Uterus (tissue), 2 donors: ENCODE data around the gene TAF5L.

Experiments used
- CTCF ChIP-seq, 4 experiments: fragments of 200-600 bp in 2 of 4; fragments of 450-650 bp in 2 of 4; sonication (generic) in 2 of 4; IDR thresholded peaks; one replicate each; pipeline ENCODE4 v1.5.1; 2016 to 2019; ENCODE audit warnings: antibody characterized with exemption in 4 of 4, mild to moderate bottlenecking in 2 of 4, moderate library complexity in 1 of 4
- POLR2A ChIP-seq, 2 donors: fragments of 450-650 bp; IDR thresholded peaks; one replicate each; pipeline ENCODE4 v1.6.1; 2016; ENCODE audit warnings: antibody characterized with exemption in 2 of 2, mild to moderate bottlenecking in 1 of 2, moderate library complexity in 1 of 2

- TF ChIP-seq CTCF (IDR thresholded peaks at IDR 0.05) (no peak), POLR2A (IDR thresholded peaks at IDR 0.05) (no peak)
Measured at GRCh38 chr1:229669333-229669732, 43.4 kb upstream of the TAF5L start.
